ENCODE measurements around the gene MEF2B.
"Not testable (repeated sequence)": the region's sequence is repeated elsewhere in the genome, so short reads cannot be mapped to it uniquely, and the experiment has no call there.

MEF2B gene

GRCh38 chr19:19148504-19148903 lies 21.6 kb downstream of the MEF2B start:
- DNase-seq; POLR2A ChIA-PET; H3K27ac ChIP-seq (ENCODE audit: insufficient read depth in 1 of 2, low read depth in 1 of 2, low read length in 2 of 2, poor library complexity in 1 of 2, severe bottlenecking in 2 of 2); H3K4me1 ChIP-seq (ENCODE audit: control extremely low read depth in 1 of 4, control insufficient read depth in 4 of 4, insufficient read depth in 4 of 4, low read length in 3 of 4); H3K4me3 ChIP-seq (ENCODE audit: control insufficient read depth in 1 of 7, extremely low read depth in 1 of 7, insufficient read depth in 4 of 7, low read depth in 2 of 7, low read length in 6 of 7); H3K9me3 ChIP-seq (ENCODE audit: control extremely low read depth in 1 of 5, control insufficient read depth in 4 of 5, insufficient read depth in 2 of 5, low read depth in 1 of 5, low read length in 4 of 5); H3K27me3 ChIP-seq (replicated peaks in 2 of 5; ENCODE audit: control insufficient read depth in 4 of 5, insufficient read depth in 5 of 5, low read length in 4 of 5): not testable (repeated sequence)
- CTCF ChIA-PET: interaction anchor here (1.5 to 5.8 kb wide), 4 partner anchors 8 to 78 kb away, joined by 4 to 46 read pairs (median 18); no protein-coding TSS in a partner anchor
- peaks cover 3 to 22% (median 10%) of the 10 kb centered on the region in 4 experiments for H3K36me3 ChIP-seq (ENCODE audit: control insufficient read depth in 4 of 4, insufficient read depth in 4 of 4, low read length in 3 of 4)
- WGBS (ENCODE audit: insufficient coverage): 94% methylated on average over 2 of the region's 8 CpGs

GRCh38 chr19:19147344-19147743 lies 22.7 kb downstream of the MEF2B start:
- Histone ChIP-seq H3K9me3 (ENCODE audit: control extremely low read depth in 1 of 5, control insufficient read depth in 4 of 5, insufficient read depth in 2 of 5, low read depth in 1 of 5, low read length in 4 of 5) (no peaks in the 10 kb centered on the region), H3K27me3 (replicated peaks in 2 of 5; ENCODE audit: control insufficient read depth in 4 of 5, insufficient read depth in 5 of 5, low read length in 4 of 5) (no peaks in the 10 kb centered on the region), H3K4me3 (ENCODE audit: control insufficient read depth in 1 of 7, extremely low read depth in 1 of 7, insufficient read depth in 4 of 7, low read depth in 2 of 7, low read length in 6 of 7) (no peak overlapping the region), H3K36me3 (ENCODE audit: control insufficient read depth in 4 of 4, insufficient read depth in 4 of 4, low read length in 3 of 4) (peaks cover 3 to 22% (median 10%) of the 10 kb centered on the region in 4 experiments), H3K4me1 (ENCODE audit: control extremely low read depth in 1 of 4, control insufficient read depth in 4 of 4, insufficient read depth in 4 of 4, low read length in 3 of 4) (peaks cover 0 to 3% (median 0%) of the 10 kb centered on the region in 4 experiments), H3K27ac (ENCODE audit: insufficient read depth in 1 of 2, low read depth in 1 of 2, low read length in 2 of 2, poor library complexity in 1 of 2, severe bottlenecking in 2 of 2) (no peak overlapping the region)
- CTCF ChIA-PET: interaction anchor here (0.9 to 5.8 kb wide), 7 partner anchors 9 to 88 kb away, joined by 3 to 46 read pairs (median 5); no protein-coding TSS in a partner anchor
- 100% methylated on average over 3 of the region's 5 CpGs for WGBS (ENCODE audit: insufficient coverage)
- DNase-seq: no peak
- POLR2A ChIA-PET: no interaction called here

GRCh38 chr19:19146865-19147264 lies 23.2 kb downstream of the MEF2B start:
- H3K4me3 ChIP-seq (ENCODE audit: control insufficient read depth in 1 of 7, extremely low read depth in 1 of 7, insufficient read depth in 4 of 7, low read depth in 2 of 7, low read length in 6 of 7): no peak overlapping the region
- POLR2A ChIA-PET: no interaction called here
- H3K27ac ChIP-seq (ENCODE audit: insufficient read depth in 1 of 2, low read depth in 1 of 2, low read length in 2 of 2, poor library complexity in 1 of 2, severe bottlenecking in 2 of 2): no peak overlapping the region
- no peak for DNase-seq
- no peaks in the 10 kb centered on the region for H3K27me3 ChIP-seq (replicated peaks in 2 of 5; ENCODE audit: control insufficient read depth in 4 of 5, insufficient read depth in 5 of 5, low read length in 4 of 5)
- H3K9me3 ChIP-seq (ENCODE audit: control extremely low read depth in 1 of 5, control insufficient read depth in 4 of 5, insufficient read depth in 2 of 5, low read depth in 1 of 5, low read length in 4 of 5): no peaks in the 10 kb centered on the region
- CTCF ChIA-PET: interaction anchor here (0.9 to 5.8 kb wide), 7 partner anchors 10 to 88 kb away, joined by 3 to 46 read pairs (median 5); no protein-coding TSS in a partner anchor
- peaks cover 0 to 3% (median 0%) of the 10 kb centered on the region in 4 experiments for H3K4me1 ChIP-seq (ENCODE audit: control extremely low read depth in 1 of 4, control insufficient read depth in 4 of 4, insufficient read depth in 4 of 4, low read length in 3 of 4)
- 91% methylated on average over 1 of the region's 7 CpGs for WGBS (ENCODE audit: insufficient coverage)
- peaks cover 3 to 22% (median 10%) of the 10 kb centered on the region in 4 experiments for H3K36me3 ChIP-seq (ENCODE audit: control insufficient read depth in 4 of 4, insufficient read depth in 4 of 4, low read length in 3 of 4)

- WGBS (ENCODE audit: insufficient coverage): 67% methylated on average over 22 of the region's 47 CpGs
- peaks cover 3 to 22% (median 10%) of the 10 kb centered on the region in 4 experiments for H3K36me3 ChIP-seq (ENCODE audit: control insufficient read depth in 4 of 4, insufficient read depth in 4 of 4, low read length in 3 of 4)
- H3K27me3 ChIP-seq (replicated peaks in 2 of 5; ENCODE audit: control insufficient read depth in 4 of 5, insufficient read depth in 5 of 5, low read length in 4 of 5): no peaks in the 10 kb centered on the region
- H3K9me3 ChIP-seq (ENCODE audit: control extremely low read depth in 1 of 5, control insufficient read depth in 4 of 5, insufficient read depth in 2 of 5, low read depth in 1 of 5, low read length in 4 of 5): no peaks in the 10 kb centered on the region
- ChIA-PET CTCF (interaction anchor here (0.6 to 5.8 kb wide), 15 partner anchors 11 to 344 kb away, joined by 3 to 46 read pairs (median 3); partner anchors contain the start of gene NR2C2AP), POLR2A (no interaction called here)
- peaks cover 0 to 3% (median 0%) of the 10 kb centered on the region in 4 experiments for H3K4me1 ChIP-seq (ENCODE audit: control extremely low read depth in 1 of 4, control insufficient read depth in 4 of 4, insufficient read depth in 4 of 4, low read length in 3 of 4)
- H3K27ac ChIP-seq (ENCODE audit: insufficient read depth in 1 of 2, low read depth in 1 of 2, low read length in 2 of 2, poor library complexity in 1 of 2, severe bottlenecking in 2 of 2): no peak overlapping the region
- DNase-seq: peak; percentile 59 to 78 (median 71)
- H3K4me3 ChIP-seq (ENCODE audit: control insufficient read depth in 1 of 7, extremely low read depth in 1 of 7, insufficient read depth in 4 of 7, low read depth in 2 of 7, low read length in 6 of 7): no peak overlapping the region
Observed at GRCh38 chr19:19145684-19146608, 24.1 kb downstream of the MEF2B start.

- WGBS (ENCODE audit: insufficient coverage): 97% methylated on average over 13 of the region's 17 CpGs
- Histone ChIP-seq H3K9me3 (ENCODE audit: control extremely low read depth in 1 of 5, control insufficient read depth in 4 of 5, insufficient read depth in 2 of 5, low read depth in 1 of 5, low read length in 4 of 5) (no peaks in the 10 kb centered on the region), H3K4me3 (ENCODE audit: control insufficient read depth in 1 of 7, extremely low read depth in 1 of 7, insufficient read depth in 4 of 7, low read depth in 2 of 7, low read length in 6 of 7) (no peak overlapping the region), H3K4me1 (ENCODE audit: control extremely low read depth in 1 of 4, control insufficient read depth in 4 of 4, insufficient read depth in 4 of 4, low read length in 3 of 4) (peaks cover 0 to 3% (median 0%) of the 10 kb centered on the region in 4 experiments), H3K27me3 (replicated peaks in 2 of 5; ENCODE audit: control insufficient read depth in 4 of 5, insufficient read depth in 5 of 5, low read length in 4 of 5) (no peaks in the 10 kb centered on the region), H3K27ac (ENCODE audit: insufficient read depth in 1 of 2, low read depth in 1 of 2, low read length in 2 of 2, poor library complexity in 1 of 2, severe bottlenecking in 2 of 2) (no peak overlapping the region), H3K36me3 (ENCODE audit: control insufficient read depth in 4 of 4, insufficient read depth in 4 of 4, low read length in 3 of 4) (peaks cover 3 to 22% (median 10%) of the 10 kb centered on the region in 4 experiments)
- CTCF ChIA-PET: interaction anchor here (0.7 to 5.8 kb wide), 12 partner anchors 10 to 344 kb away, joined by 3 to 46 read pairs (median 3); partner anchors contain the start of gene NR2C2AP
- POLR2A ChIA-PET: no interaction called here
- DNase-seq: no peak
Observed at GRCh38 chr19:19145281-19145680, 24.8 kb downstream of the MEF2B start.

GRCh38 chr19:19142347-19142746 lies 27.7 kb downstream of the MEF2B start:
- peaks cover 0 to 9% (median 3%) of the 10 kb centered on the region in 4 experiments for H3K36me3 ChIP-seq (ENCODE audit: control insufficient read depth in 4 of 4, insufficient read depth in 4 of 4, low read length in 3 of 4)
- H3K9me3 ChIP-seq (ENCODE audit: control extremely low read depth in 1 of 5, control insufficient read depth in 4 of 5, insufficient read depth in 2 of 5, low read depth in 1 of 5, low read length in 4 of 5): no peaks in the 10 kb centered on the region
- H3K4me3 ChIP-seq (ENCODE audit: control insufficient read depth in 1 of 7, extremely low read depth in 1 of 7, insufficient read depth in 4 of 7, low read depth in 2 of 7, low read length in 6 of 7): no peak overlapping the region
- no peak for DNase-seq
- ChIA-PET POLR2A (no interaction called here), CTCF (interaction anchor here (0.8 to 1.3 kb wide), 5 partner anchors 33 to 112 kb away, joined by 3 to 4 read pairs (median 4); no protein-coding TSS in a partner anchor)
- H3K27ac ChIP-seq (ENCODE audit: insufficient read depth in 1 of 2, low read depth in 1 of 2, low read length in 2 of 2, poor library complexity in 1 of 2, severe bottlenecking in 2 of 2): no peak overlapping the region
- peaks cover 0 to 12% (median 9%) of the 10 kb centered on the region in 4 experiments for H3K4me1 ChIP-seq (ENCODE audit: control extremely low read depth in 1 of 4, control insufficient read depth in 4 of 4, insufficient read depth in 4 of 4, low read length in 3 of 4)
- no peaks in the 10 kb centered on the region for H3K27me3 ChIP-seq (replicated peaks in 2 of 5; ENCODE audit: control insufficient read depth in 4 of 5, insufficient read depth in 5 of 5, low read length in 4 of 5)
- WGBS (ENCODE audit: insufficient coverage): 96% methylated on average over 12 of the region's 12 CpGs

Measured in common myeloid progenitor, CD34-positive (primary cell).